IMR-90 (cell line): ENCODE results near the gene ATP5F1B.

Experiments
- CHD1 ChIP-seq: IDR thresholded peaks from 2 replicates; pipeline ENCODE4 v1.6.1; 2012; ENCODE audit warnings: low read depth, low read length, improper control_type of control experiment
- FOS ChIP-seq: fragments of 150-350 bp; IDR thresholded peaks from 2 replicates; pipeline ENCODE4 v1.6.1; 2016; ENCODE audit warnings: low read depth, low read length
- MAFK ChIP-seq: IDR thresholded peaks from 2 replicates; pipeline ENCODE4 v1.6.1; 2012; ENCODE audit warnings: low read depth, low read length, improper control_type of control experiment
- MAZ ChIP-seq: IDR thresholded peaks from 2 replicates; pipeline ENCODE4 v1.6.1; 2012; ENCODE audit warnings: low read depth, mild to moderate bottlenecking, low read length, improper control_type of control experiment, moderate library complexity, borderline replicate concordance
- MXI1 ChIP-seq: IDR thresholded peaks from 2 replicates; pipeline ENCODE4 v1.6.1; 2012; ENCODE audit warnings: low read depth, mild to moderate bottlenecking, low read length, moderate library complexity, borderline replicate concordance
- POLR2A ChIP-seq: IDR thresholded peaks from 2 replicates; pipeline ENCODE4 v1.6.1; 2012; ENCODE audit warnings: mild to moderate bottlenecking, low read depth, low read length
- RAD21 ChIP-seq: IDR thresholded peaks from 2 replicates; pipeline ENCODE4 v1.6.1; 2012; ENCODE audit warnings: low read length, improper control_type of control experiment
- RFX5 ChIP-seq: IDR thresholded peaks from 2 replicates; pipeline ENCODE4 v1.8.0; 2012; ENCODE audit warnings: low read depth, mild to moderate bottlenecking, low read length, moderate library complexity
- SMC3 ChIP-seq: fragments of 150-350 bp; IDR thresholded peaks from 2 replicates; pipeline ENCODE4 v1.6.1; 2016; ENCODE audit warnings: low read depth, mild to moderate bottlenecking, antibody characterized with exemption, low read length, moderate library complexity
- TF ChIP-seq, protein P1 (sequence below): conservative IDR thresholded peaks from 2 replicates; pipeline ENCODE4 v1.5.1; 2012; ENCODE audit warnings: mild to moderate bottlenecking, low read depth, low read length, improper control_type of control experiment
- TF ChIP-seq, protein P2 (sequence below): fragments of 150-350 bp; IDR thresholded peaks from 2 replicates; pipeline ENCODE4 v1.6.1; 2016; ENCODE audit warnings: low read depth, mild to moderate bottlenecking, low read length, moderate library complexity, borderline replicate concordance

DNA sequence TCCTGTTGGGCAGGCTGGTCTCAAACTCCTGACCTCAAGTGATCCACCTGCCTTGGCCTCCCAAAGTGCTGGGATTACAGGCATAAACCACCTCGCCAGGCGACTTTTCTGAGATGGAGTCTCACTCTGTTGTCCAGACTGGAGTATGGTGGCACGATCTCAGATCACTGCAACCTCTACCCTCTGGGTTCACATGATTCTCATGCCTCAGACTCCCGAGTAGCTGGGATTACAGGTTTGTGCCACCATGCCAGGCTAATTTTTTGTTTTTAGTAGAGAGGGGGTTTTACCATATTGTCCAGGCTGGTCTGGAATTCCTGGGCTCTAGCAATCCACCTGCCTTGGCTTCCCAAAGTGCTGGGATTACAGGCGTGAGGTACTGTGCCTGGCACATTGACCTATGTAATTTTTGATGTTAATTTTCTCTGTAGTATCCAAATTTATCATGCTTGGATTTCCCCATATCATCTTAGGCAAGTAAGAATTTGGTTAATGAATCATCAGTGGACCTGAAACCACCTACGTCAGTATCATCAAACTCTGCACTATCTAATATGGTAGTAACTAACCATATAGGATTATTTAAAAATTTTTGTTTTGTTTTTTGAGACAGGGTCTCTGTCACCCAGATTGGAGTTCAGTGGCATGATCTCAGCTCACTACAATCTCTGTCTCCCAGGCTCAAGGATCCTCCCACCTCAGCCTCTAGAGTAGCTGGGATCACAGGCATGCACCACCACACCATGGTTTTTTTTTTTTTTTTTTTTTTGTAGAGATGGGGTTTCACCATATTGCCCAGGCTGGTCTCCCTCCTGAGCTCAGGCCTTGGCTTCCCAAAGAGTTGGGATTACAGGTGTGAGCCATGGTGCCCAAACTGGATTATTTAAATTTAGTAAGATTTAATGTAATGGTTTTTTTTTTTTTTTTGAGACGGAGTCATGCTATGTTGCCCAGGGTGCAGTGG is 11.9 kb upstream of the ATP5F1B start:
- TF ChIP-seq, protein P1, sequence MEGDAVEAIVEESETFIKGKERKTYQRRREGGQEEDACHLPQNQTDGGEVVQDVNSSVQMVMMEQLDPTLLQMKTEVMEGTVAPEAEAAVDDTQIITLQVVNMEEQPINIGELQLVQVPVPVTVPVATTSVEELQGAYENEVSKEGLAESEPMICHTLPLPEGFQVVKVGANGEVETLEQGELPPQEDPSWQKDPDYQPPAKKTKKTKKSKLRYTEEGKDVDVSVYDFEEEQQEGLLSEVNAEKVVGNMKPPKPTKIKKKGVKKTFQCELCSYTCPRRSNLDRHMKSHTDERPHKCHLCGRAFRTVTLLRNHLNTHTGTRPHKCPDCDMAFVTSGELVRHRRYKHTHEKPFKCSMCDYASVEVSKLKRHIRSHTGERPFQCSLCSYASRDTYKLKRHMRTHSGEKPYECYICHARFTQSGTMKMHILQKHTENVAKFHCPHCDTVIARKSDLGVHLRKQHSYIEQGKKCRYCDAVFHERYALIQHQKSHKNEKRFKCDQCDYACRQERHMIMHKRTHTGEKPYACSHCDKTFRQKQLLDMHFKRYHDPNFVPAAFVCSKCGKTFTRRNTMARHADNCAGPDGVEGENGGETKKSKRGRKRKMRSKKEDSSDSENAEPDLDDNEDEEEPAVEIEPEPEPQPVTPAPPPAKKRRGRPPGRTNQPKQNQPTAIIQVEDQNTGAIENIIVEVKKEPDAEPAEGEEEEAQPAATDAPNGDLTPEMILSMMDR, result no peak
- no peak for TF ChIP-seq CHD1
- no peak for TF ChIP-seq MAFK
- no peak for TF ChIP-seq POLR2A
- no peak for TF ChIP-seq FOS
- TF ChIP-seq SMC3, result no peak
- TF ChIP-seq MAZ, result no peak
- TF ChIP-seq RAD21, result no peak
- no peak for TF ChIP-seq RFX5
- TF ChIP-seq, protein P2, sequence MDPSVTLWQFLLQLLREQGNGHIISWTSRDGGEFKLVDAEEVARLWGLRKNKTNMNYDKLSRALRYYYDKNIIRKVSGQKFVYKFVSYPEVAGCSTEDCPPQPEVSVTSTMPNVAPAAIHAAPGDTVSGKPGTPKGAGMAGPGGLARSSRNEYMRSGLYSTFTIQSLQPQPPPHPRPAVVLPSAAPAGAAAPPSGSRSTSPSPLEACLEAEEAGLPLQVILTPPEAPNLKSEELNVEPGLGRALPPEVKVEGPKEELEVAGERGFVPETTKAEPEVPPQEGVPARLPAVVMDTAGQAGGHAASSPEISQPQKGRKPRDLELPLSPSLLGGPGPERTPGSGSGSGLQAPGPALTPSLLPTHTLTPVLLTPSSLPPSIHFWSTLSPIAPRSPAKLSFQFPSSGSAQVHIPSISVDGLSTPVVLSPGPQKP, result no peak
- TF ChIP-seq MXI1, result no peak
